ENCODE measurements around the gene CSF2. TPM values are rescaled to one million over a fixed set of nuclear protein-coding genes. Genes with fewer than 3 reads are reported as not detected.

The CSF2 gene
- total and polyA plus RNA-seq, 2 of the 13 experiments (the other 11 are each of a cell fraction or from before 2014, with no cell fraction given), result not detected

- TF ChIP-seq ZNF737 (CRISPR knock-in tag; IDR thresholded peaks at IDR 0.05; ENCODE audit: borderline replicate concordance), result no peak
These were observed 13.6 kb downstream of the CSF2 start (continued) for GRCh38 chr5:132087176-132087575.

GRCh38 chr5:132087661-132088060, 14.1 kb downstream of the CSF2 start:
- 13% methylated on average over 1 of the region's 8 CpGs for WGBS (ENCODE audit: low lambda C conversion rate)
- Histone ChIP-seq H3K4me2 (ENCODE audit: low read depth, low read length) (no peak overlapping the region), H3K79me2 (ENCODE audit: insufficient read depth, low read length) (no peaks in the 10 kb centered on the region), H3K4me1 (ENCODE audit: insufficient read depth, low read length) (no peaks in the 10 kb centered on the region), H3K27ac (ENCODE audit: extremely low read length, insufficient read depth, low read length) (no peak overlapping the region), H3K4me3 (replicated peaks in 1 of 3; ENCODE audit: insufficient read depth in 1 of 3, low read depth in 2 of 3, low read length in 3 of 3) (no peak overlapping the region), H3K36me3 (replicated peaks in 1 of 2; ENCODE audit: control insufficient read depth in 1 of 2, insufficient read depth in 2 of 2, low read length in 2 of 2) (no peaks in the 10 kb centered on the region), H3K9ac (ENCODE audit: insufficient read depth, low read depth, low read length) (no peak overlapping the region), H3K27me3 (ENCODE audit: control insufficient read depth in 1 of 2, insufficient read depth in 2 of 2, low read length in 2 of 2) (peaks cover 2 to 28% of the 10 kb centered on the region in 2 experiments; a peak in 2 of 5 replicates), H3K9me3 (ENCODE audit: low read length) (no peaks in the 10 kb centered on the region), H2AFZ (ENCODE audit: low read length) (no peak overlapping the region), H4K20me1 (ENCODE audit: insufficient read depth, low read length) (no peaks in the 10 kb centered on the region)
- no TSS peak for BruUV-seq (replicated peaks)
- DNase-seq (ENCODE audit: low spot score) (no peak), FAIRE-seq (no peak), ATAC-seq (no peak)
- POLR2A ChIA-PET, result no interaction called here
- CTCF ChIA-PET (ENCODE audit: low intra/inter-chr PET ratio, low total read pairs), result no interaction called here
- intact Hi-C loops (cut with micrococcal nuclease; ENCODE audit: unreplicated experiment) (no loop called here), in situ Hi-C loops (cut with HindIII; ENCODE audit: extremely low pct_ligation_motif_present, low pct_unique_long_range_greater_than_20kb) (no loop called here)
- TF ChIP-seq TAF15 (IDR thresholded peaks at IDR 0.05; ENCODE audit: low read depth, low read length, poor library complexity, severe bottlenecking) (no peak), THRA (CRISPR knock-in tag; IDR thresholded peaks at IDR 0.05; ENCODE audit: borderline replicate concordance) (no peak), SCMH1 (CRISPR knock-in tag; IDR thresholded peaks at IDR 0.05; ENCODE audit: borderline replicate concordance) (no peak), SMYD3 (CRISPR knock-in tag; IDR thresholded peaks at IDR 0.05) (no peak), ZNF614 (CRISPR knock-in tag; IDR thresholded peaks at IDR 0.05; ENCODE audit: borderline replicate concordance) (no peak)
